GM18951 (cell line): Measurements from ENCODE around the gene SHISA9.

Experiments
- POLR2A ChIP-seq: IDR thresholded peaks from 4 replicates; pipeline ENCODE4 v1.6.1; 2011; ENCODE audit warnings: mild to moderate bottlenecking; ENCODE audit not compliant: insufficient read length, insufficient read depth; ENCODE audit errors: extremely low read depth
- in situ Hi-C: fragments of 300-500 bp; cut with MboI; formaldehyde crosslinking; loops from one replicate; pipeline ENCODE4 v1.12.0; 2022; ENCODE audit warnings: low sequenced_read_pairs, mixed read lengths, inconsistent platforms; ENCODE audit not compliant: unreplicated experiment

SHISA9 gene

GRCh38 chr16:13205352-13205751 lies 304.0 kb downstream of the SHISA9 start:
- in situ Hi-C loops = no loop called here
- TF ChIP-seq POLR2A = no peak

DNA sequence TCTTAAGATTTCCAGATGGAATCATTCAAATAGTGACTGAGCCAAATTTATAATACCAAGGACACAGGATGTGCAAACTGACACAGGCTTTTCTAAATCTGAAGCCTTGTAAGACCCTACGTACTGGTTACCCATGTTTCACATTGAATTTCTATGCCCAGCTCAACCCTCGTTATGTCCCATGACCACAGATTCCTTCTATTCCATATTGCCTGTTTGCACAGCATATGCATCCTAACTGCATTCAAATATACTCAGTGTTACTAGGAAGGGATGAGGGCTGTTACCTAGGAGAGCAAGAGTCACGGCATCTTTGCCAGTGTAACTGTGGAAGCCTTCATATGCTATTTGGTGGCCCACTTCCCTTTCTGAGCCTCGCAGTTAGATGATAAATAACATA lies 305.2 kb downstream of the SHISA9 start:
- no peak for TF ChIP-seq POLR2A
- in situ Hi-C loops = no loop called here

DNA sequence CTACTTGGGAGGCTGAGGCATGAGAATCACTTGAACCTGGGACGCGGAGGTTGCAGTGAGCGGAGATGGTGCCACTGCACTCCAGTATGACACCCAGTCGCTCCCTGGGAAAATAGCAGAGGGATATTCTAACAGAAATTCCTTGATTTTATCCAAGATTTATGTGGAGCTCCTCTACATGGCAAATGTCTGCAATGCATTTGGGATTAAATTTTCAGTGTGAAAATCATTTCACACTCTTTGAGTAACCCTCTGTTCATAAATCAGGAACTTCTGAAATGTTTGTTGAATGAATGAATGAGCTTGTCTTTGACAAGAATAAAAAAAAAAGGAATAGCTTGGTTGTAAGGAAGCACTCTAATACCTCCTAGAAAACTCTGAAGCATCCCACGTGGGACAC lies 305.8 kb downstream of the SHISA9 start:
- TF ChIP-seq POLR2A = no peak
- in situ Hi-C loops = no loop called here

- in situ Hi-C loops = no loop called here
- TF ChIP-seq POLR2A = no peak
Measured at GRCh38 chr16:13223666-13224065, 322.3 kb downstream of the SHISA9 start.

DNA sequence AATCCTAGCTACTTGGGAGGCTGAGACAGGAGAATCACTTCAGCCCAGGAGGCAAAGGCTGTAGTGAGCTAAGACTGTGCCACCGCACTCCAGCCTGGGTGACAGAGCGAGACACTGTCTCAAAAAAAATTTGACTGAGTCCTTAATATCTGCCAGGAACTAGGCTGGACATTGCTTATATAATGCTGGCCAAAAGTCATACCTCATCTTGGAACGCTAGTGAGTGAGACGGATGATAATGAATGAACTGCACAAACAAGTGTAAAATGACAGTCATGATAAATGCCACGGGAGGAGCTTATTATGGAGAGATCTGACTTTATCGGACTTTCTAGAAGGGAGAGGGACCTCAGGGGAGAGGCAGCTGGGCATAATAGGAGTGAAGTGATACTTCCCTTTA lies 327.6 kb downstream of the SHISA9 start:
- in situ Hi-C loops = no loop called here
- no peak for TF ChIP-seq POLR2A

DNA sequence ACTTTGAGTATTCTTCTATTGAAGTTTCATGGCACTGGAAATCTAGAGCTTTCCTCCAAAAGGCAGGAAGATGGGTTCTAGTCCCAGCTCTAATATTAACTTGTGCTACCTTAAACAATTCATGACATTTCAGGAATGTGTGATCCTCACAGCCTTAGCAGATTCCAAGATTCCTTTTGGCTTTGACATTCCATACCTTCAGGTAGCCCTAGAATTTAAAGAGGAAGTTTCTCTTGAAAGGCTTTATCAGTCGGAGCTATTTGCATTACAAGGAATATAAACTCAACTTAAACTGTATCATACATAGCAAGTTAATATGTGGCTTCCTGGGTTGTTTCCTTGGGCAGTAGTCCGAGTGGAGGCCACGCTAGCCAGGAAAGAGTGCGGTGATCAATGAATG lies 330.0 kb downstream of the SHISA9 start:
- TF ChIP-seq POLR2A = no peak
- in situ Hi-C loops = no loop called here

GRCh38 chr16:13234999-13235398 lies 333.6 kb downstream of the SHISA9 start:
- no peak for TF ChIP-seq POLR2A
- in situ Hi-C loops = no loop called here

DNA sequence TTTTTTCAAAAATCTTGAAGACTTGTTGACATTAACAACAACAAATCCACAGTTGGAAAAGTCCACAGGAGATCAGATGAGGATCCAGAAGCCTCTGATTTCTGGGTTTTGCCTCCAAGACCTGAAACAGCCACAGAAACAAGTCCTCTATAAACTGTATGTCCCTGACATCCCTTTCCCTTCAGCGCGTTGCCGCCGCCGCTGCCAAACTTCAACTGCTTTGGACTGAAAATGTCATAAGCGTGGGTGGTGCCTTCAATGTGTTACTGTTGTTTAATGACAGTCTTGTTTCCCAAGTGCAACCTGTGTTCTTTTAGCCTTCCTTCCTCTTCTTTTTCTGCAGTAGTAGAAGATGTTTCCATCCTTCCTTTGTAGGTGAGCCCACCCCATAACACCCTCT lies 334.9 kb downstream of the SHISA9 start:
- no peak for TF ChIP-seq POLR2A
- in situ Hi-C loops = no loop called here

DNA sequence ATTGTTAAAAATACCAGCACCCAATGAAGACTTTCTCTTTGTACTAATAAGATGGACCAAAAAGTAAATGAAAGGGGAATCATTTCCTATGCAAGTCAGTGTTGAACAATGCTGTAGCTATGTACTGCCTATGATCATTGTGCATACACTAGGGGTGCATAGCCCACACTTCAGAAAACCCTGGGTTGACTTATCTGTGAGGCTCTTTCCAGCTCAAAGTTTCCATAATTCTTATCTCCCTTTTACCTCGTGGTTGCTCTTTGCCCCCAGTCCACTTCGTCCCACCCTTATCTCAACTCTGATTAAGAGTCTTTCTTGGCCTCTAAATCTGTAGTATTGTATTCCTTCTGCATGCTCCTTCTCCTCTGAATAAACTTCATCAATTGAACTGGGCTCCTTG lies 336.8 kb downstream of the SHISA9 start:
- no peak for TF ChIP-seq POLR2A
- in situ Hi-C loops = no loop called here

GRCh38 chr16:13242201-13242600 lies 340.8 kb downstream of the SHISA9 start:
- in situ Hi-C loops = no loop called here
- no peak for TF ChIP-seq POLR2A

DNA sequence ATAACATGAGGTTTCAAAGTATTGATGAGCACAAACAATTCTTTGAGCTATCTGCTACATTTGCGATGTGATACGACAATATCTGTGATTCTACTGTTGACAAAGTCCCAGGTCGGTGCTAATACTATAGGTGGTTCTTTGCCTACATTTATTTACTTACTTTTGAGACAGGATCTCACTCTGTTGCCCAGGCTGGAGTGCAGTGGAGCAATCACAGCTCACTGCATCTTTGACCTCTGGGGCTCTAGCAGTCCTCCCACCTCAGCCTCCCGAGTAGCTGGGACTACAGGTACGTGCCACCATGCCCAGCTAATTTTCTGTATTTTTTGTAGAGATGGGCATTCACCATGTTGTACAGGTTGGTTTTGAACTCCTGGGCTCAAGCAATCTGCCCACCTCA lies 343.4 kb downstream of the SHISA9 start:
- in situ Hi-C loops = no loop called here
- no peak for TF ChIP-seq POLR2A

DNA sequence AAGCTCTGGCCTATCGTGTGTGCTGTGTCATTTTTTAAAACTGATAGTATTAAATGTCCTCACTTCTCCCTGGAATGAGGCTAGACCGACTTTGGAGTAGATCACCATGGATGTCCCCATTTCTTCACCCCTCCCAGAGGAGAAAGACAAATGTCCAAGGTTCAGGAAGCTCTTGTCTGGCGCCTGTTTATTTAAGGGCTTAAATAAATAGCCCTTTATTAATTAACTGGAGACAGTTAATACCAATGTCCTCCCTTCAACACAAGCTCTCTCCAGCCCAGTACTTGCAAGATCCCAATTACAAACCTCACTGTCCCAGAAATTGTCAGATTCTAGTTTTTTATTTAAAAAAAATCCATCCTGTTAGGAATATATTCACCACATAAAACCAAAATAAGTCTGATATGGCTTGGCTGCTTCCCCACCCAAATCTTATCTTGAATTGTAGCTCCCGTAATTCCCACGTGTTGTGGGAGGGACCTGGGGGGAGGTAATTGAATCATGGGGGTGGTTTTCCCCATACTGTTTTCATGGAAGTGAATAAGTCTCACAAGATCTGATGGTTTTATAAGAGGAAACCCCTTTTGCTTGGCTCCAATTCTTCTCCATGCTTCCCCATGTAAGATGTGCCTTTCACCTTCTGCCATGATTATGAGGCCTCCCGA lies 344.4 kb downstream of the SHISA9 start:
- in situ Hi-C loops = no loop called here
- no peak for TF ChIP-seq POLR2A

DNA sequence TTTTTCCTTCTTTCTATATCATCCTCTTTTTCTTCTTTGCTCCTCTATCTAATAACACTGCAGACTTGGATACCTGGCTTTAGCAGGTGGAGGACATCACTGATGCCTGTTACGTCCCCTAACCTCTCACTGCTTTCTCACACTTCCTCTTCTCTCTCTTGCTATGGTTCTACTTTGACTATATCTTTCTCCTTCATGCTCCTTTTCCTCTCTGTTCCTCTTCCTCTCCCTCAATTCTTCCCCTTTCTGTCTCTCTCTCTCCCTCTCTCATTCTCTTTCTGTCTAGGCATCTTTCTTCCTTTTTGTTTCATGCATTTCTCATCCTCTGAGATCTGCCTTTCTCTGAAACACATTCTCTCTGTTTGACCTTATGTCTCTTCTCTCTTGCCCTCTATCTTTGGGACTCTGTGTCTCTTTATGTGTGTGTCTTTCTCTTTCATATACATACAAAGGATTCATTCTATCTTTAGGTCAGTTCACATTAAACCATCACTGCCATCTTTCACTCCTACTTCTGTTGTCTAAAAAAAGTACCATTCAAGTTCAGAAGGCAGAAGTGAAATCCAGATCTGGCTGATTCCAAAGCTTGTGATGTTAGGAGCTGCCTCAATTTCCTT lies 353.7 kb downstream of the SHISA9 start:
- no peak for TF ChIP-seq POLR2A
- in situ Hi-C loops = no loop called here

DNA sequence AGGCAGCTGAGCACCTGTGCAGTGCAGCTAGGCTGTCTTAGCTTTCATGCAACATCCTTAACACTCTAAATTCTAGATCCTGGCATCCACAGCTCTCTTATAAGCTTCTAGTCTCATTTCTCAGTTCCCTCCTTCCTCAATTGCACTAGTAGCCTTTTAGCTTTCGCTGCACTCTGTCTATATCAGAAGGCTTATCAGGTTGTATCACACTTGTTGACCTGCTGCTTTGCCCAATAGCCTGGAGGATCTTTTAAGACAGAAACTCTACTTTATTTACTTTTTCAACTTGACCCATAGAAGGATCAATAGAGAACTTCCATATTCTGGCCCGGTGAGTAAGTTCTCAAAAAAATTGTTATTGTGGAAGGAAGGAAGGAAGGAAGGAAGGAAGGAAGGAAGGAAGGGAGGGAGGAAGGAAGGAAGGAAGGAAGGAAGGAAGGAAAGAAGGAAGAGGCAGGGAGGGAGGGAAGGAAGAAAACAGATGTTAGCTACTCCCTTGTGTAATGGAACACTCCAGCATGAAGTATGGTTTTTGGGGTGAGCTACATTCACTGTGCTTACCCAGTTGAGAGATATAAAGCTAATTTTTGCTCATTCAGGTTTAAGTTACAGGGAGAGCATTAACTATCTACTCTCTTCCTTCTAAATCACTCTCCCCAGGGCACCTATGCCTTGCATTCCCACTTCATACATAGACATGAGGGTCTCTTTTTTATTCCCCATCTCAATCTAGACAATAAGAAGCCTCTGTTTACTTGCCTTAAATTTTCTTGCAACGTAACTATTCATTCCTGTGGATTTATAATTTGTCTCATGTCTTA lies 361.1 kb downstream of the SHISA9 start:
- in situ Hi-C loops = no loop called here
- no peak for TF ChIP-seq POLR2A
